Measurements from ENCODE around the gene PANK3. TPM values are rescaled to one million over a fixed set of nuclear protein-coding genes. Genes with fewer than 3 reads are reported as not detected.

PANK3 gene
- total RNA-seq, 2 experiments from 2014 or later: 58.7 to 60.6 TPM

DNA sequence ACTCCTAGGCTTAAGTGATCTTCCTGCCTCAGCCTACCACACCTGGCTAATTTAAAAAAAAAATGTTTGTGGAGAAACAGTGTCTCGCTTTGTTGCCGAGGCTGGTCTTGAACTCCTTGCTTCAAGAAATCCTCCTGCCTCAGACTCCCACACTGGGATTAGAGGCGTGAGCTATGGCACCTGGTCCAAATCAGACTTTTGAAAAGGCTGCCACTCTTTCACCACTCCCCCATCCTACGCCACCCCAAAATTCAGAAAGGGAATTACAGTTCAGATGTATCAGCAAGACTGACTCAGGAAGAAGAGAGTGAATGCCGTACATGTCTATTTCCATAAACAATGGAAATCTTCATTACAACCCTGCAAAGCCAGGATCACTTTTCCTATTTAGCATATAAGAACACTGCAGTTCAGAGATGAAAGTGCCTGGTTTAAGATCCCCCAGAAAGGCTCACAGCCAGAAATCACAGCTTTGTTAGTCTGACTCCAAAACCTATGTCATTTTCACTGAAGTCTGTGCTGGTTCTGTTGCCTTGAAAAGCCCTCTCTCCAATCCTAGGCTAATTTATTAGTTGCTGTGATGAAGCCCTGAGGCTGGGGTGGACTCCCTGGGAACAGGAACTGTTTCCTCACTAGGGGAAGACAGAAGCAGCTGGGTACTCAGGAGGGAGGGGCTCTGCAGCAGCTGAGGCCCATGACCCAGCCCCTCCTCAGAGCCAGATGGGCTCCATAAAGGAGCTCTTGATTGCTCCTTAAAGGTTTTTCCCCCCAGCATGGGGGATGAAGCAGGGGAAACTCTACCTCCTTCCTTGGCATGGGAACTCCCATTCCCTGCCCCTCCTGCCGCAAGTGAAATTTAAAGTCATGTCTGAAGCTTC lies 46.9 kb downstream of the PANK3 start:
- Mint-ChIP-seq H3K27me3 (peaks cover 33% of the 10 kb centered on the region), H3K36me3 (ENCODE audit: low read depth) (peaks cover 11% of the 10 kb centered on the region), H3K27ac (no peak overlapping the region), H3K4me3 (no peak overlapping the region), H3K4me1 (ENCODE audit: low read depth) (peaks cover 12% of the 10 kb centered on the region), H3K9me3 (no peaks in the 10 kb centered on the region)
- ChIA-PET CTCF (no interaction called here), POLR2A (no interaction called here)
- ATAC-seq: no peak
- no peak for DNase-seq
- TF ChIP-seq, protein P1, sequence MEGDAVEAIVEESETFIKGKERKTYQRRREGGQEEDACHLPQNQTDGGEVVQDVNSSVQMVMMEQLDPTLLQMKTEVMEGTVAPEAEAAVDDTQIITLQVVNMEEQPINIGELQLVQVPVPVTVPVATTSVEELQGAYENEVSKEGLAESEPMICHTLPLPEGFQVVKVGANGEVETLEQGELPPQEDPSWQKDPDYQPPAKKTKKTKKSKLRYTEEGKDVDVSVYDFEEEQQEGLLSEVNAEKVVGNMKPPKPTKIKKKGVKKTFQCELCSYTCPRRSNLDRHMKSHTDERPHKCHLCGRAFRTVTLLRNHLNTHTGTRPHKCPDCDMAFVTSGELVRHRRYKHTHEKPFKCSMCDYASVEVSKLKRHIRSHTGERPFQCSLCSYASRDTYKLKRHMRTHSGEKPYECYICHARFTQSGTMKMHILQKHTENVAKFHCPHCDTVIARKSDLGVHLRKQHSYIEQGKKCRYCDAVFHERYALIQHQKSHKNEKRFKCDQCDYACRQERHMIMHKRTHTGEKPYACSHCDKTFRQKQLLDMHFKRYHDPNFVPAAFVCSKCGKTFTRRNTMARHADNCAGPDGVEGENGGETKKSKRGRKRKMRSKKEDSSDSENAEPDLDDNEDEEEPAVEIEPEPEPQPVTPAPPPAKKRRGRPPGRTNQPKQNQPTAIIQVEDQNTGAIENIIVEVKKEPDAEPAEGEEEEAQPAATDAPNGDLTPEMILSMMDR (IDR thresholded peaks at IDR 0.05): no peak
- intact Hi-C loops (cut with micrococcal nuclease): no loop called here

DNA sequence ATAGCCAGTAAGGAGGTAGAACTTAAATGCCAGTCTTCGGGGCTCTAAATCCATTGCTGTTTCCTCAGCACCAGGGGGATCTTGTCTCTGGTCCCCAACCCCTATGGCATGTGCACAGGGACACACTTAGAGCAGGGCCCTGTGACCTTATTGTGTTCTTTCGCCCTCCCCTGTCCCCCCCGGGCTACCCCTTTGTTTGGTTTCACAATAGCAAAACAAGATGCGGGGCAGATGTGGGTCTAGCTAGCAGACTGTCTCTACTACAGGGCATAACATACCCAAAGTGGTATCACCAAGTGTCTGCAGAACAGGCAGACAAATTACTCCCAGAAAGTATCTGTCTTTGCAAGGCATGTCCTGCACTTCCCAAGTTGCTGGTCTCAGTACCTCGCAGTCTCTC lies 48.0 kb downstream of the PANK3 start:
- no peak for DNase-seq
- peaks cover 13% of the 10 kb centered on the region for H3K36me3 Mint-ChIP-seq (ENCODE audit: low read depth)
- intact Hi-C loops (cut with micrococcal nuclease): no loop called here
- ChIA-PET CTCF (no interaction called here), POLR2A (no interaction called here)
- no peaks in the 10 kb centered on the region for H3K9me3 Mint-ChIP-seq
- H3K27me3 Mint-ChIP-seq: peaks cover 33% of the 10 kb centered on the region
- TF ChIP-seq, protein P1 (IDR thresholded peaks at IDR 0.05): no peak
- peaks cover 12% of the 10 kb centered on the region for H3K4me1 Mint-ChIP-seq (ENCODE audit: low read depth)
- no peak for ATAC-seq
- no peak overlapping the region for H3K27ac Mint-ChIP-seq
- H3K4me3 Mint-ChIP-seq: no peak overlapping the region

DNA sequence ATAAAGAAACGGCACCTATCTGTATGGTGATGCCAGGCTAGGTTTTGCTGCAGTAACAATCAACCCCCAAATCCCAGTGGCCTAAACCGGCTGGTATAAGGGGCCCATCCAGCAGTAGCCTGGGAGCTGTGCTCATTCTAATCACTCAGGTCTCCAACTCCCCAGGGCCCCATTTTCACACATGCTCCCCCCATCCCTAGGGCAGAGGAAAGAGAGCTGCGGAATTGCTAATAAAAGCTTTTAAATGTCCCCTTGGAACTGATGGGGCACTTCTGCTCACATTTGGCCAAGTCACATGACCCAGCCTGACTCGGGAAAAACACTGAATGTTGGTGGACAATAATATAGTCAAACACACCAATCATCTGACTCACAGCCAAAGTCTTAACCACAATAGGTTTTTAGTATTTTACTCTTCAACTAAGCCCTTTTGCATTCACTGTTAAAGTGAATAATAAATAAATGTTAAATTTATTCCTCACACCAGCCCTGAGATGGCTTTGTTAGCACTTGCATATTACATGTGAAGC lies 48.5 kb downstream of the PANK3 start:
- intact Hi-C loops (cut with micrococcal nuclease): no loop called here
- POLR2A ChIA-PET: no interaction called here
- H3K27ac Mint-ChIP-seq: no peak overlapping the region
- H3K4me3 Mint-ChIP-seq: peak overlapping the region; percentile 55
- TF ChIP-seq, protein P1 (IDR thresholded peaks at IDR 0.05): no peak
- peaks cover 33% of the 10 kb centered on the region for H3K27me3 Mint-ChIP-seq
- peaks cover 13% of the 10 kb centered on the region for H3K36me3 Mint-ChIP-seq (ENCODE audit: low read depth)
- no peaks in the 10 kb centered on the region for H3K9me3 Mint-ChIP-seq
- CTCF ChIA-PET: no interaction called here
- peaks cover 12% of the 10 kb centered on the region for H3K4me1 Mint-ChIP-seq (ENCODE audit: low read depth)
- DNase-seq (no peak), ATAC-seq (no peak)

DNA sequence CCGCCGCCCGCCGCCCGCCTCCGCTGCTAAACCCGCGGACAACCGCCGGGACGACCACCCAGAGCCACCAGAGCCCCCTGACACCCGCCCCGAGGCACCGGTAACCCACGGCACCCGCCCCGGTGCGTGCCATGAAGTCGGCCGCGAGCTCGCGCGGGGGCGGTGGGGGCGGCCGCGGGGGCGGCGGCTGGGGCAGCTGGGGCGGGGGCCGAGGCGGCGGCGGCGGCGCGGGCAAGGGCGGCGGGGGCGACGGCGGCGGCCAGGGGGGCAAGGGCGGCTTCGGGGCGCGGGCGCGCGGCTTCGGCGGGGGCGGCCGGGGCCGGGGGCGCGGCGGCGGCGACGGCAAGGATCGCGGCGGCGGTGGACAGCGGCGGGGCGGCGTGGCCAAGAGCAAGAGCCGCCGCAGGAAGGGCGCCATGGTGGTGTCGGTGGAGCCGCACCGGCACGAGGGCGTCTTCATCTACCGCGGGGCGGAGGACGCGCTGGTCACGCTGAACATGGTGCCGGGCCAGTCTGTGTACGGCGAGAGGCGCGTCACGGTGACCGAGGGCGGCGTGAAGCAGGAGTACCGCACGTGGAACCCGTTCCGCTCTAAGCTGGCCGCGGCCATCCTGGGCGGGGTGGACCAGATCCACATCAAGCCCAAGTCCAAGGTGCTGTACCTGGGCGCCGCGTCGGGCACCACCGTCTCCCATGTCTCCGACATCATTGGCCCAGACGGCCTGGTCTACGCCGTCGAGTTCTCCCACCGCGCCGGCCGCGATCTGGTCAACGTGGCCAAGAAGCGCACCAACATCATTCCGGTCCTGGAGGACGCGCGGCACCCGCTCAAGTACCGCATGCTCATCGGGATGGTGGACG lies 49.6 kb downstream of the PANK3 start:
- TF ChIP-seq, protein P1 (IDR thresholded peaks at IDR 0.05): no peak
- H3K36me3 Mint-ChIP-seq (ENCODE audit: low read depth): peaks cover 14% of the 10 kb centered on the region
- H3K27me3 Mint-ChIP-seq: peaks cover 33% of the 10 kb centered on the region
- DNase-seq (peak; percentile 7), ATAC-seq (no peak)
- intact Hi-C loops (cut with micrococcal nuclease): no loop called here
- ChIA-PET POLR2A (no interaction called here), CTCF (no interaction called here)
- no peak overlapping the region for H3K27ac Mint-ChIP-seq
- no peaks in the 10 kb centered on the region for H3K9me3 Mint-ChIP-seq
- peaks cover 12% of the 10 kb centered on the region for H3K4me1 Mint-ChIP-seq (ENCODE audit: low read depth)
- peak overlapping the region; percentile 55 for H3K4me3 Mint-ChIP-seq

Measured in activated CD8-positive, alpha-beta T cell treated with anti-CD3 and anti-CD28 coated beads for 36 hours (primary cell).